B cell (primary cell): ENCODE data around the gene SLCO3A1.

Experiments used
- EZH2 ChIP-seq: IDR thresholded peaks from 2 replicates; pipeline ENCODE4 v1.6.1; 2012; ENCODE audit warnings: borderline replicate concordance, low read depth, mild to moderate bottlenecking, moderate library complexity, low read length; ENCODE audit not compliant: insufficient read depth, poor library complexity, severe bottlenecking
- TF ChIP-seq, protein P1 (sequence below): fragments of 200-600 bp; IDR thresholded peaks from one replicate; pipeline ENCODE4 v1.8.0; 2022; ENCODE audit warnings: antibody characterized with exemption, mild to moderate bottlenecking

DNA sequence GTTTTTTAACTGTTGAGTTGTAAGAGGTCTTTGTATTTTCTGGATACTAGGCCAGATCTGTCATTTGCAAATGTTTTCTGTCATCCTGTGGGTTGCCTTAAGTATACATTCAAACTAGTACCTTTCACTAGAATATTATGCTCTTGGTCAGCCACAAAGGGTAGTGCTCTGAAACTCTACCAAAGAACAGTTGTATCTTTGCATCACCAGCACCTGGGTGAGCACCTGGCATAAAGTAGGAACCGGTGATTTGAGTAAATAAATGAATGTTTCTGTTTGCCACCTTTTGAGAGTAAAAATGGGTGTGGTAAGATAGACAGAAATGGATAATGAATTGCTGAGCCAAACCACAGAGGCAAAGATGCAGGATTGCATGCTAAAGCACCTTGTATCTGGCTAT, 98.7 kb downstream of the SLCO3A1 start:
- TF ChIP-seq EZH2 = no peak
- TF ChIP-seq, protein P1, sequence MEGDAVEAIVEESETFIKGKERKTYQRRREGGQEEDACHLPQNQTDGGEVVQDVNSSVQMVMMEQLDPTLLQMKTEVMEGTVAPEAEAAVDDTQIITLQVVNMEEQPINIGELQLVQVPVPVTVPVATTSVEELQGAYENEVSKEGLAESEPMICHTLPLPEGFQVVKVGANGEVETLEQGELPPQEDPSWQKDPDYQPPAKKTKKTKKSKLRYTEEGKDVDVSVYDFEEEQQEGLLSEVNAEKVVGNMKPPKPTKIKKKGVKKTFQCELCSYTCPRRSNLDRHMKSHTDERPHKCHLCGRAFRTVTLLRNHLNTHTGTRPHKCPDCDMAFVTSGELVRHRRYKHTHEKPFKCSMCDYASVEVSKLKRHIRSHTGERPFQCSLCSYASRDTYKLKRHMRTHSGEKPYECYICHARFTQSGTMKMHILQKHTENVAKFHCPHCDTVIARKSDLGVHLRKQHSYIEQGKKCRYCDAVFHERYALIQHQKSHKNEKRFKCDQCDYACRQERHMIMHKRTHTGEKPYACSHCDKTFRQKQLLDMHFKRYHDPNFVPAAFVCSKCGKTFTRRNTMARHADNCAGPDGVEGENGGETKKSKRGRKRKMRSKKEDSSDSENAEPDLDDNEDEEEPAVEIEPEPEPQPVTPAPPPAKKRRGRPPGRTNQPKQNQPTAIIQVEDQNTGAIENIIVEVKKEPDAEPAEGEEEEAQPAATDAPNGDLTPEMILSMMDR = no peak
